Measurements from ENCODE around the gene DLG5. TPM values are rescaled to one million over a fixed set of nuclear protein-coding genes. Genes with fewer than 3 reads are reported as not detected.

The DLG5 gene
- total RNA-seq, 3 donors from 2014 or later, result 28.9 to 78.3 (median 35.1) TPM

- no peaks in the 10 kb centered on the region for H3K9me3 ChIP-seq
- H3K36me3 ChIP-seq (ENCODE audit: low read depth), result no peaks in the 10 kb centered on the region
- no peaks in the 10 kb centered on the region for H3K4me1 ChIP-seq (ENCODE audit: low read depth)
- intact Hi-C loops (cut with DNase I, micrococcal nuclease), result no loop called here
- DNase-seq (no peak), ATAC-seq (peak; percentile 34)
- TF ChIP-seq CTCF (IDR thresholded peaks at IDR 0.05), result no peak
- H3K4me3 ChIP-seq, result no peak overlapping the region
Measured at GRCh38 chr10:77943121-77943901, 16.8 kb upstream of the DLG5 start.

GRCh38 chr10:77941790-77942189 is 15.2 kb upstream of the DLG5 start:
- DNase-seq, result no peak
- Histone ChIP-seq H3K9me3 (no peaks in the 10 kb centered on the region), H3K36me3 (ENCODE audit: low read depth) (no peaks in the 10 kb centered on the region), H3K4me1 (ENCODE audit: low read depth) (no peaks in the 10 kb centered on the region), H3K4me3 (no peak overlapping the region)
- no peak for ATAC-seq
- TF ChIP-seq CTCF (IDR thresholded peaks at IDR 0.05), result no peak
- intact Hi-C loops (cut with DNase I, micrococcal nuclease), result no loop called here

- Histone ChIP-seq H3K4me3 (no peak overlapping the region), H3K4me1 (ENCODE audit: low read depth) (no peaks in the 10 kb centered on the region), H3K36me3 (ENCODE audit: low read depth) (no peaks in the 10 kb centered on the region), H3K9me3 (no peaks in the 10 kb centered on the region)
- no peak for DNase-seq
- intact Hi-C loops (cut with DNase I, micrococcal nuclease), result no loop called here
- ATAC-seq, result no peak
- TF ChIP-seq CTCF (IDR thresholded peaks at IDR 0.05), result no peak
Measured at GRCh38 chr10:77940627-77941026, 14.1 kb upstream of the DLG5 start.

GRCh38 chr10:77940225-77940624 is 13.7 kb upstream of the DLG5 start:
- intact Hi-C loops (cut with DNase I, micrococcal nuclease), result no loop called here
- no peaks in the 10 kb centered on the region for H3K36me3 ChIP-seq (ENCODE audit: low read depth)
- TF ChIP-seq CTCF (IDR thresholded peaks at IDR 0.05), result no peak
- no peaks in the 10 kb centered on the region for H3K4me1 ChIP-seq (ENCODE audit: low read depth)
- DNase-seq (no peak), ATAC-seq (no peak)
- no peaks in the 10 kb centered on the region for H3K9me3 ChIP-seq
- no peak overlapping the region for H3K4me3 ChIP-seq

- H3K4me1 ChIP-seq (ENCODE audit: low read depth), result no peaks in the 10 kb centered on the region
- ATAC-seq, result peak; percentile 47
- H3K36me3 ChIP-seq (ENCODE audit: low read depth), result no peaks in the 10 kb centered on the region
- DNase-seq, result peak in 2 of 3 donors; percentile 27 to 41
- no peaks in the 10 kb centered on the region for H3K9me3 ChIP-seq
- H3K4me3 ChIP-seq, result no peak overlapping the region
- intact Hi-C loops (cut with DNase I, micrococcal nuclease), result no loop called here
- TF ChIP-seq CTCF (IDR thresholded peaks at IDR 0.05), result no peak
Measured at GRCh38 chr10:77939561-77940001, 13.0 kb upstream of the DLG5 start.

Data from mucosa of descending colon (tissue), 3 donors.